Naive thymus-derived CD4-positive, alpha-beta T cell (primary cell): ENCODE data around the gene HSCB. TPM values are rescaled to one million over a fixed set of nuclear protein-coding genes. Genes with fewer than 3 reads are reported as not detected.

Experiments
- ATAC-seq: fragments of 150-1000 bp; cut with Tn5 transposase; 2 replicates; pipeline ENCODE4 v1.10.0; 2021; ENCODE audit warnings: mild to moderate bottlenecking, moderate library complexity
- CTCF ChIA-PET: fragments of 350-600 bp; sonication (Branson Sonifier 250); formaldehyde crosslinking; loops from one replicate; lab custom pipeline; 2021; ENCODE audit warnings: antibody characterized with exemption; lab: Charles Lee
- POLR2A ChIA-PET: fragments of 350-600 bp; sonication (Branson Sonifier 250); formaldehyde crosslinking; loops from one replicate; lab custom pipeline; 2021; ENCODE audit warnings: antibody characterized with exemption, inconsistent platforms; lab: Charles Lee
- DNase-seq, 9 donors: peaks; one replicate each; pipeline versions ENCODE4 v3.0.0 to v3.0.0-alpha.2; 2020 to 2022; ENCODE audit warnings: mixed read lengths in 1 of 9
- H3K27ac ChIP-seq: one replicate; pipeline ENCODE4 v1.7.0; 2013; ENCODE audit warnings: mild to moderate bottlenecking, low read depth, low read length, moderate library complexity
- H3K27me3 ChIP-seq, 2 donors: one replicate each; pipeline ENCODE4 v1.7.0; 2013; ENCODE audit warnings: low read length in 2 of 2, mild to moderate bottlenecking in 2 of 2, moderate library complexity in 2 of 2; ENCODE audit not compliant: control insufficient read depth in 2 of 2, insufficient read depth in 2 of 2
- H3K36me3 ChIP-seq, 3 experiments: 1 replicate in 2 of 3; 2 replicates in 1 of 3; pipeline ENCODE4 v1.7.0; 2013; ENCODE audit warnings: low read length in 3 of 3, mild to moderate bottlenecking in 3 of 3, moderate library complexity in 1 of 3; ENCODE audit not compliant: insufficient read depth in 3 of 3, control insufficient read depth in 2 of 3
- H3K4me1 ChIP-seq, 2 donors: one replicate each; pipeline ENCODE4 v1.7.0; 2013; ENCODE audit warnings: low read length in 2 of 2, mild to moderate bottlenecking in 2 of 2, moderate library complexity in 1 of 2; ENCODE audit not compliant: control insufficient read depth in 2 of 2, insufficient read depth in 2 of 2
- H3K4me3 ChIP-seq: 2 replicates; pipeline ENCODE4 v1.7.0; 2013; ENCODE audit warnings: mild to moderate bottlenecking, low read length
- H3K9me3 ChIP-seq, 3 experiments: 1 replicate in 2 of 3; 2 replicates in 1 of 3; pipeline ENCODE4 v1.7.0; 2013; ENCODE audit warnings: low read length in 3 of 3; ENCODE audit not compliant: control insufficient read depth in 2 of 3
- H3K27ac Mint-ChIP-seq, 9 donors: one replicate each; pipeline ENCODE4 v1.8.0; 2020 to 2022; ENCODE audit warnings: mixed read lengths in 9 of 9, mild to moderate bottlenecking in 8 of 9, moderate library complexity in 5 of 9, inconsistent platforms in 2 of 9
- H3K27me3 Mint-ChIP-seq, 5 donors: one replicate each; pipeline ENCODE4 v1.8.0; 2021 to 2022; ENCODE audit warnings: mixed read lengths in 5 of 5, mild to moderate bottlenecking in 1 of 5
- H3K36me3 Mint-ChIP-seq, 5 donors: one replicate each; pipeline ENCODE4 v1.8.0; 2020 to 2022; ENCODE audit warnings: mixed read lengths in 5 of 5, mild to moderate bottlenecking in 3 of 5, inconsistent platforms in 1 of 5
- H3K4me1 Mint-ChIP-seq, 7 donors: one replicate each; pipeline ENCODE4 v1.8.0; 2020 to 2022; ENCODE audit warnings: mixed read lengths in 7 of 7, mild to moderate bottlenecking in 3 of 7, inconsistent platforms in 1 of 7
- H3K4me3 Mint-ChIP-seq, 10 donors: one replicate each; pipeline ENCODE4 v1.8.0; 2020 to 2022; ENCODE audit warnings: mild to moderate bottlenecking in 10 of 10, mixed read lengths in 10 of 10, moderate library complexity in 6 of 10, inconsistent platforms in 2 of 10
- H3K9me3 Mint-ChIP-seq, 11 donors: one replicate each; pipeline ENCODE4 v1.8.0; 2020 to 2022; ENCODE audit warnings: mixed read lengths in 11 of 11, mild to moderate bottlenecking in 4 of 11, inconsistent platforms in 1 of 11, moderate library complexity in 1 of 11
- intact Hi-C, 2 donors: fragments of 100-400 bp; cut with micrococcal nuclease; formaldehyde crosslinking; loops; one replicate each; pipeline ENCODE4 v1.15.1; 2023
- polyA plus RNA-seq, 2 donors: library from polyadenylated mRNA; unstranded; fragments of 300-500 nt; fragmentation: Illumina TruSeq; gene quantifications; one replicate each; pipeline ENCODE4 v1.2.3, GENCODE V29; 2021
- total RNA-seq, 6 experiments: library from RNA in 5 of 6; stranded (reverse) in 5 of 6; gene quantifications; 1 replicate in 5 of 6; 2 replicates in 1 of 6; pipeline ENCODE4 v1.2.3 and lab custom pipeline; 2021 to 2026

The HSCB gene
- total and polyA plus RNA-seq, 7 experiments from 2014 or later = 6.7 to 10.9 (median 8.9) TPM

DNA sequence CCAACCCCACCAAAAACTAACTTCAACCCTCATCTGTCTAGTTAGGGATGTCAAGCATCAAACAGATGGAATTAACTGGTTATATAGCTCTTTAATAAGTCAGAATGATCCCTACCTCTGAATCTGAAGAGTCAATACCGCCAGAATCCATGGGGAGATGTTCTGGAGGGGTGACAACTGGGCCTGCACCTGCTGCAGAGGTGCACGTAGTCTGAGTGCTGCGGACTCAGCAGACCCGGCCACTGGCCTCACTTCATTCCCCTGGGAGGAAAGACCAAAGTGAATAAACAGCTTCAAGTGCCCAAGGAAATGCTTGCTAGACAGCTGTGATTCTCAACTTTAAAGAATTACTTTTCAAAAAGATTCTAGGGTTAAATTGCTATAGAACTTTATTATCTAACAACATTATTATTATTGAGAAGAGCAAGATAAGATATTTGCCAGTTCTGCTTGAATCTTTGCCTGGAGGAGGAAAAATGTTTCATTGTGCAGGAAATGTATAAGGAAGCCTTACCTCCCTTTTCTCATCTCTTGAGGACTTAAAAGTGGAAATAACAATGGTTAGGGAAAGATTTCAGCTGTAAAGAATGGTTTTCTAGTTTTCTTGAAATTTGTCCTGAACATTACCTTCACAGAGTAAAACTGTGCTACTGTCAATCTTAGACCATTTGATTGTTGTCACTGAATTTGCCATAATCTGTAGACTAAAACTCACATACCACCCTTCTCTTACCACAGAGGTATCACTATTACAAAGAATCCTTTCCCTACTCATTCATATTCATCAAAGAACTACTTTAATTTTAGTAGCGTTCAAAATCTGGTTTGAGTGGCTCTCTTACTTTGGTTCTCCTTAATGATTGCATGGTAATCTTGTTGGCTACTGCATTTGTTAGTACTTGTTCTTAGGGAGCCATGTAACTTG, 54.4 kb downstream of the HSCB start:
- Mint-ChIP-seq H3K4me3 (peak overlapping the region; percentile 1 to 99 (median 80)), H3K9me3 (peaks cover 0 to 6% (median 0%) of the 10 kb centered on the region in 11 donors), H3K27ac (peak overlapping the region; percentile 24 to 97 (median 66)), H3K36me3 (peaks cover 16 to 62% (median 34%) of the 10 kb centered on the region in 5 donors), H3K27me3 (no peaks in the 10 kb centered on the region), H3K4me1 (peaks cover 39 to 85% (median 66%) of the 10 kb centered on the region in 7 donors)
- ChIA-PET POLR2A (interaction anchor here (0.6 to 7.8 kb wide), 9 partner anchors 11 to 33 kb away, joined by 3 to 194 read pairs (median 9); no protein-coding TSS in a partner anchor), CTCF (interaction anchor here (0.6 to 1.3 kb wide), 2 partner anchors 24 to 32 kb away, joined by 4 to 5 read pairs; no protein-coding TSS in a partner anchor)
- H3K27me3 ChIP-seq = no peaks in the 10 kb centered on the region
- H3K4me3 ChIP-seq = no peak overlapping the region
- no peaks in the 10 kb centered on the region for H3K9me3 ChIP-seq
- peak overlapping the region; percentile 22 for H3K27ac ChIP-seq
- H3K4me1 ChIP-seq = peaks cover 29 to 40% of the 10 kb centered on the region in 2 donors
- DNase-seq (no peak), ATAC-seq (no peak)
- peaks cover 25 to 42% (median 35%) of the 10 kb centered on the region in 3 experiments for H3K36me3 ChIP-seq
- intact Hi-C loops = loop anchor here in 1 of 2 donors (10.0 kb wide), 1 partner anchor 881 kb away; the partner anchor contains the start of gene PITPNB

DNA sequence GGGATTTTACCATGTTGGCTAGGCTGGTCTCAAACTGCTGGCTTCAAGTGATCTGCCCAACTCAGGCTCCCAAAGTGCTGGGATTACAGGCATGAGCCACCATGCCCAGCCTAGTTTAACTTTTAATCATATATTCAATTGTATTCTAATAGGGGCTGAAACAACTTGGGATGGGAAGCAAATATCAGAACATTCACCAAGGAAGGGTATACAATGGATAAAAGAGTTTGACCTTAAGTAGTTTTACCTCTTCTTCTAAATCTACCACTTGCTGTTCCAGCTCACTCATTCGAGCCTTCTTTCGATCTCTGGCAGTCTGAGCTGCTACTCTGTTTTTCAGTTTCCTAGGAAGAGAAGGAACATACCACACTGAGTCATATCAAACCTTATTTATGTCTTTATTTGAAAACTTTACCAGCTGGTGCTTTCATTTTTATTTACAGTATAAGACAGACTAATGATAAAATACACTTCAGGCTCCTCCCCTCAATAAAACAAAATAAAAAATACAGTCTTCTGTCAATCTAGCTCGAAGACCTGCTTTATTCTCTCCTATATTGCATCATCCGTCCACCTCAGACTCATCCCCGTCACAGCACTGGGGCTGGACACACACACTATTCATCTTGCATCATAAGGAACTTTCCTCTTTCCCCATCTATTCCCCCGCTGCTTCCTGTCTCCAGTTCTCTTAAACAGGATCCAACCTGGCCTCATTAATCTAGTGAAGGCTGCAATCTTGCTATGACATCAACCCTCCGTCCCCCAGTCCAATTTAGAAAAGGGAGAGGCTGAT, 57.2 kb downstream of the HSCB start:
- ATAC-seq (peak; percentile 24), DNase-seq (peak in 2 of 9 donors; percentile 18 to 21)
- Histone ChIP-seq H3K27ac (peak overlapping the region; percentile 99), H3K4me1 (peaks cover 30 to 41% of the 10 kb centered on the region in 2 donors), H3K36me3 (peaks cover 22 to 40% (median 32%) of the 10 kb centered on the region in 3 experiments), H3K4me3 (peak overlapping the region; percentile 81), H3K27me3 (no peaks in the 10 kb centered on the region), H3K9me3 (no peaks in the 10 kb centered on the region)
- CTCF ChIA-PET = interaction anchor here (0.7 to 4.4 kb wide), 6 partner anchors 8 to 198 kb away, joined by 3 to 26 read pairs (median 5); no protein-coding TSS in a partner anchor
- peaks cover 38 to 75% (median 63%) of the 10 kb centered on the region in 7 donors for H3K4me1 Mint-ChIP-seq
- peak overlapping the region; percentile 90 to 99 (median 98) for H3K27ac Mint-ChIP-seq
- intact Hi-C loops = loop anchor here in 1 of 2 donors (1.0 to 10.0 kb wide), 3 partner anchors 24 to 884 kb away; partner anchors contain the start of gene PITPNB
- POLR2A ChIA-PET = interaction anchor here (1.0 to 7.8 kb wide), 10 partner anchors 11 to 879 kb away, joined by 4 to 194 read pairs (median 30); partner anchors contain the start of genes CCDC117, CHEK2, HSCB and PITPNB
- H3K36me3 Mint-ChIP-seq = peaks cover 16 to 62% (median 27%) of the 10 kb centered on the region in 5 donors
- peak overlapping the region; percentile 91 to 99 (median 94) for H3K4me3 Mint-ChIP-seq
- H3K27me3 Mint-ChIP-seq = no peaks in the 10 kb centered on the region
- H3K9me3 Mint-ChIP-seq = peaks cover 0 to 6% (median 0%) of the 10 kb centered on the region in 11 donors

DNA sequence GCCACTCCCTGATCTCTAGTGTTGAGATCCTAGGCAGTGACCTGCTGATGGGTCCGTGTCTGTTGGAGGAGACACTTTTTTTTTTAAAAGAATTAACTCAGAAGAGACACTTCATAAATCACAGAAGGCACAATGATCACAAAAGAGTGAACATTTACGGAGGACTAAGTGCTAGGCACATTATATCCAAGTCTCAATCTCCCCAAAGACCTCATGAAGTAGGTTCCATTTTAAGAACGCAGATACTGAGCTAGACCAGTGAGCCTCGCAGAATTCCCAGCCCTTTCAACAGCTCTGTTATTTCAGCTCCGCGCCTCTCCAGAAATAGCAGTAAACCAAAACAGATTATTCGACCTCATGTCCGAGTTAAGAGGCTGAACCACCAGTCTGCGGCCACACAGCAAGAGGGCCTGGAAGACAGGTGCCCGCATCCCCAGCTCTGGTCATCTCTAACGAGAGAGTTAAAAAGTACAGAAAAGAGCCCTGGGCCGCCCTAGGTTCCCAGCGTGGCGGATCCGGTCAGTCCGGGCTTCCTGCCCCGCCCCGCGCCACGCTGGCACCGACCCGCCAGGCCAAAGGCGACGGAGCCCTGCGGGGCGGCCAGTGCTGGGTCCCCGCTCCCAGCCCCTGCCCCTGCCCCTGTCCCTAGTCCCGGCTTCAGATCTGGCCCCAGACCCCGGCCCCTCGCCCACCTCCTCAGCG, 57.9 kb downstream of the HSCB start:
- H3K27ac ChIP-seq = peak overlapping the region; percentile 99
- peak overlapping the region; percentile 81 for H3K4me3 ChIP-seq
- peaks cover 11 to 58% (median 21%) of the 10 kb centered on the region in 5 donors for H3K36me3 Mint-ChIP-seq
- ChIA-PET CTCF (interaction anchor here (0.7 to 4.4 kb wide), 5 partner anchors 9 to 199 kb away, joined by 3 to 26 read pairs (median 4); no protein-coding TSS in a partner anchor), POLR2A (interaction anchor here (1.3 to 7.8 kb wide), 10 partner anchors 12 to 880 kb away, joined by 3 to 194 read pairs (median 30); partner anchors contain the start of genes CCDC117, CHEK2, HSCB and PITPNB)
- peaks cover 21 to 37% (median 27%) of the 10 kb centered on the region in 3 experiments for H3K36me3 ChIP-seq
- peaks cover 30 to 41% of the 10 kb centered on the region in 2 donors for H3K4me1 ChIP-seq
- no peaks in the 10 kb centered on the region for H3K27me3 ChIP-seq
- peak; percentile 33 for ATAC-seq
- H3K27ac Mint-ChIP-seq = peak overlapping the region; percentile 90 to 99 (median 99)
- no peaks in the 10 kb centered on the region for H3K27me3 Mint-ChIP-seq
- H3K4me1 Mint-ChIP-seq = peaks cover 33 to 68% (median 56%) of the 10 kb centered on the region in 7 donors
- H3K9me3 ChIP-seq = no peaks in the 10 kb centered on the region
- H3K4me3 Mint-ChIP-seq = peak overlapping the region; percentile 91 to 99 (median 94)
- H3K9me3 Mint-ChIP-seq = peaks cover 0 to 6% (median 0%) of the 10 kb centered on the region in 11 donors
- DNase-seq = peak in 3 of 9 donors; percentile 18 to 61 (median 30)
- intact Hi-C loops = loop anchor here (1.0 to 10.0 kb wide), 11 partner anchors 7 to 885 kb away; partner anchors contain the start of genes HSCB (in 2 of the 2), PITPNB (in 2 of the 2), CCDC117 (in 1 of the 2) and TTC28 (in 1 of the 2)

DNA sequence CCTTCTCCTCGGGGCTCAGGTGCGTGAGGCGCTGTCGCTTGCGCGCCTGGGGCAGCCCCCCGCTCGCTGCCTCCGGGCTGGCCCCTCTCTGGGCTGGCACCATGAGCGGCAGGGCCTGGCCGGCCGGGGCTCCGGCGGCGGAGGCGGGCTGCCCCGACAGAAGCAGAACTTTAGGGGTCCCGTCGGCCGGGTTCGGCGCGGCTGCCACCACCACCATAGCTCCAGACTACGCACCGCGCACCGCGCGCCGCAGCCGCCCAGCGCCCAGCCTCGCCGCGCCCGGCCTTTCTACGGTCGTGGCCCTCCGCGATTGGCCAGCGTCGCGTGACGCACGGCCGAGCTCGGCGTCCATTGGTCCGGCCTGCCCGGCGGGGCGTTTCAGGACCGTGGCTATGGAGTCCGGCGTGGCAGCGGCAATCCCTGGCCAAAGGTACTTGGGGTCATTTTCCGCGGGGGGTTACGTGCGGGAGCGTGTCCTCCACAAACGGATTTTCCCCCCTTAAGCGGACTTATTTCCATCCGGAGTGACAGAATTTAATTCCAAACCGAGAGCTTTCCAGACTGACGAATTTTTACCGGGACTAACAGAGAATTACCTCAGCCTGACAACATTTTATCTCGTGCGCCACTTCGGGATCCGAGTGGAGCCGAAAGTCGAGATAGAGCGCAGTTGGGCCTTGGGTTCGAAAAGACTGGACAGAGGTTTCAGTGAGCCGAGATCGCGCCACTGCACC, 58.6 kb downstream of the HSCB start, which contains the start of gene XBP1:
TSS of gene XBP1 (minus strand) at position 262 of the 734 bp plus-strand sequence.
- no peaks in the 10 kb centered on the region for H3K27me3 ChIP-seq
- ATAC-seq (peak; percentile 96), DNase-seq (peak; percentile 82 to 94 (median 88))
- peak within 1 kb of the TSS; percentile 90 to 100 (median 99) for H3K27ac Mint-ChIP-seq
- H3K4me1 ChIP-seq = peaks cover 25 to 41% of the 10 kb centered on the region in 2 donors
- H3K9me3 ChIP-seq = no peaks in the 10 kb centered on the region
- H3K27ac ChIP-seq = peak within 1 kb of the TSS; percentile 99
- H3K4me3 ChIP-seq = peak within 1 kb of the TSS; percentile 81
- POLR2A ChIA-PET = interaction anchor here (0.8 to 7.8 kb wide), 11 partner anchors 12 to 881 kb away, joined by 3 to 194 read pairs (median 29); partner anchors contain the start of genes CCDC117, CHEK2, HSCB and PITPNB
- no peaks in the 10 kb centered on the region for H3K27me3 Mint-ChIP-seq
- peaks cover 0 to 6% (median 0%) of the 10 kb centered on the region in 11 donors for H3K9me3 Mint-ChIP-seq
- intact Hi-C loops = loop anchor here (1.0 to 10.0 kb wide), 8 partner anchors 8 to 883 kb away; partner anchors contain the start of genes HSCB (in 2 of the 2), CCDC117 (in 1 of the 2), PITPNB (in 1 of the 2) and TTC28 (in 1 of the 2)
- peak within 1 kb of the TSS; percentile 91 to 99 (median 95) for H3K4me3 Mint-ChIP-seq
- CTCF ChIA-PET = interaction anchor here (0.8 to 4.4 kb wide), 4 partner anchors 10 to 29 kb away, joined by 3 to 26 read pairs (median 4); no protein-coding TSS in a partner anchor
- H3K36me3 Mint-ChIP-seq = peaks cover 6 to 53% (median 21%) of the 10 kb centered on the region in 5 donors
- peaks cover 26 to 63% (median 50%) of the 10 kb centered on the region in 7 donors for H3K4me1 Mint-ChIP-seq
- peaks cover 15 to 30% (median 20%) of the 10 kb centered on the region in 3 experiments for H3K36me3 ChIP-seq
